Hepatocyte (in vitro differentiated cells): ENCODE results near the gene FBXO38. TPM values are rescaled to one million over a fixed set of nuclear protein-coding genes. Genes with fewer than 3 reads are reported as not detected.

Experiments
- DNase-seq: peaks from one replicate; pipeline ENCODE4 v3.0.0-alpha.2; 2016; ENCODE audit warnings: low spot score
- H2AFZ ChIP-seq: fragments of 200-600 bp; sonication (generic); 2 replicates; pipeline ENCODE4 v1.6.0; 2016; ENCODE audit warnings: antibody characterized with exemption, mild to moderate bottlenecking
- H3K27ac ChIP-seq: fragments of 200-600 bp; sonication (generic); 2 replicates; pipeline ENCODE4 v1.5.1; 2016; ENCODE audit warnings: mild to moderate bottlenecking
- H3K27me3 ChIP-seq: fragments of 200-600 bp; sonication (generic); 2 replicates; pipeline ENCODE4 v1.6.1; 2016
- H3K36me3 ChIP-seq: fragments of 200-600 bp; sonication (generic); replicated peaks from 2 replicates; pipeline ENCODE4 v1.5.1; 2016; ENCODE audit warnings: low read depth; ENCODE audit not compliant: insufficient read depth
- H3K4me1 ChIP-seq: fragments of 200-600 bp; sonication (generic); 2 replicates; pipeline ENCODE4 v1.5.1; 2016; ENCODE audit warnings: mild to moderate bottlenecking, moderate library complexity; ENCODE audit not compliant: insufficient read depth
- H3K4me2 ChIP-seq: fragments of 200-600 bp; sonication (generic); 2 replicates; pipeline ENCODE4 v1.6.0; 2016
- H3K4me3 ChIP-seq: fragments of 200-600 bp; sonication (generic); 2 replicates; pipeline ENCODE4 v1.5.1; 2016; ENCODE audit warnings: mild to moderate bottlenecking
- H3K79me2 ChIP-seq: fragments of 200-600 bp; sonication (generic); 2 replicates; pipeline ENCODE4 v1.6.0; 2017; ENCODE audit warnings: mild to moderate bottlenecking
- H3K9me2 ChIP-seq: fragments of 200-600 bp; sonication (generic); replicated peaks from 2 replicates; pipeline ENCODE4 v1.6.0; 2017; ENCODE audit warnings: mild to moderate bottlenecking; ENCODE audit not compliant: insufficient read depth
- H3K9me3 ChIP-seq: fragments of 200-600 bp; sonication (generic); 2 replicates; pipeline ENCODE4 v1.5.1; 2016; ENCODE audit warnings: low read depth, mild to moderate bottlenecking
- H4K20me1 ChIP-seq: fragments of 200-600 bp; sonication (generic); 2 replicates; pipeline ENCODE4 v1.6.0; 2016; ENCODE audit warnings: mild to moderate bottlenecking; ENCODE audit not compliant: insufficient read depth, poor library complexity, severe bottlenecking
- EZH2 ChIP-seq: fragments of 200-600 bp; sonication (generic); IDR thresholded peaks from 2 replicates; pipeline ENCODE4 v1.6.1; 2016; ENCODE audit warnings: antibody characterized with exemption, mild to moderate bottlenecking, borderline replicate concordance
- EZH2phosphoT487 ChIP-seq: fragments of 200-600 bp; sonication (generic); IDR thresholded peaks from one replicate; pipeline ENCODE4 v1.6.1; 2018; ENCODE audit warnings: antibody characterized with exemption, mild to moderate bottlenecking, low read depth, moderate library complexity; ENCODE audit not compliant: unreplicated experiment, severe bottlenecking
- WGBS: methylation state at CpG from one replicate; pipeline ENCODE4 v1.1.6; 2016; ENCODE audit warnings: low lambda C conversion rate; ENCODE audit errors: missing lambda C conversion rate; 5-methylcytosine and 5-hydroxymethylcytosine counted together
- polyA plus RNA-seq: library from polyadenylated mRNA; unstranded; fragments of >200 nt; fragmentation: Nextera tagmentation; extraction: Ambion mirVana; gene quantifications from 2 replicates; pipeline ENCODE4 v1.2.1, GENCODE V29; 2016
- total RNA-seq: library from RNA; depleted of rRNA; stranded (reverse); fragments of >200 nt; gene quantifications from 2 replicates; pipeline ENCODE4 v1.2.3, GENCODE V29; 2014
- TF ChIP-seq, protein P1 (sequence below): fragments of 200-600 bp; sonication (generic); IDR thresholded peaks from 2 replicates; pipeline ENCODE4 v1.5.1; 2016; ENCODE audit warnings: antibody characterized with exemption, mild to moderate bottlenecking; ENCODE audit not compliant: poor library complexity

FBXO38 gene
- total and polyA plus RNA-seq, 2 experiments from 2014 or later, result 17.9 to 48.1 TPM

DNA sequence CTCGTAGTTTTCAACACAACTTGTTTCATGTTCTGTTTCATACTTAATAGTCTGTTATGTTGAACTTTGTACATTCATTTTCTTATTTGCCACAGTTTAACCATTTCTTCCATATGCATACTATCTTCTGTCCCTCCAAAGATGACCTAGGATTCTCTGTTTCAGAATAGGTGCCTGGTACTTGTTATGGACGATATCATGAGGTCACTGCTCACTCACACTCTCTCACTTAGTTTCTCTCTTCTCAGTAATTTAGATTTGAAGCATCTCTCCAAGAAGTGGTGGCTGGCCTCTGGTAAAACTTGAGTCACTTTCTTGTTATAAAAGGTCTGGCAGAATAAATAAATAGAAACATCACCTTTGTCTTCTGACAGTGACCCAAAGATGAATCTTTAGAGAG is 28.4 kb downstream of the FBXO38 start:
- 94% methylated on average over 2 of the region's 2 CpGs for WGBS
- Histone ChIP-seq H3K36me3 (peaks cover 4% of the 10 kb centered on the region), H3K4me2 (no peak overlapping the region)

DNA sequence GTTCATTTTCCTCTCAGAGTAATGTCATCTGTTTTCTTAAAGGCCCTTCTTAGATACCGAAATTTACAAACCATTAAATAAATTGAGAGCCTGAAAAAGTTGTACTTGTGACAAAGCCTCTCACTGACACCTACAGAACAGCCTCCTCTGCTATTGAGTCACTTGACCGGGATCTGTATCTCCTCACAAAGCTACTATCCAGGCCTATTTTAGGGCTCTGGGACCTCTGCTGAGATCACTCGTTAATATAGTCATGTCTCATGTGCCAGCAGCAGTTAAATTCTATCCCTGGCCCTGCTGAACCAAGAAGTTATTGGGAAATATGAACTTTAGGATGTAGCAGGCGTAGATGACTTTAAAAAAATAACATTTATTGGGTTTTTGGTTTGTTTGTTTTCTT is 31.1 kb downstream of the FBXO38 start:
- Histone ChIP-seq H3K27ac (no peak overlapping the region), H3K9me3 (no peaks in the 10 kb centered on the region), H3K4me2 (no peak overlapping the region), H3K4me1 (no peaks in the 10 kb centered on the region), H3K9me2 (no peaks in the 10 kb centered on the region), H4K20me1 (no peaks in the 10 kb centered on the region), H3K79me2 (no peaks in the 10 kb centered on the region), H3K4me3 (no peak overlapping the region), H3K27me3 (no peaks in the 10 kb centered on the region), H3K36me3 (peaks cover 4% of the 10 kb centered on the region), H2AFZ (no peak overlapping the region)
- no peak for TF ChIP-seq EZH2
- no peak for TF ChIP-seq EZH2phosphoT487
- TF ChIP-seq, protein P1, sequence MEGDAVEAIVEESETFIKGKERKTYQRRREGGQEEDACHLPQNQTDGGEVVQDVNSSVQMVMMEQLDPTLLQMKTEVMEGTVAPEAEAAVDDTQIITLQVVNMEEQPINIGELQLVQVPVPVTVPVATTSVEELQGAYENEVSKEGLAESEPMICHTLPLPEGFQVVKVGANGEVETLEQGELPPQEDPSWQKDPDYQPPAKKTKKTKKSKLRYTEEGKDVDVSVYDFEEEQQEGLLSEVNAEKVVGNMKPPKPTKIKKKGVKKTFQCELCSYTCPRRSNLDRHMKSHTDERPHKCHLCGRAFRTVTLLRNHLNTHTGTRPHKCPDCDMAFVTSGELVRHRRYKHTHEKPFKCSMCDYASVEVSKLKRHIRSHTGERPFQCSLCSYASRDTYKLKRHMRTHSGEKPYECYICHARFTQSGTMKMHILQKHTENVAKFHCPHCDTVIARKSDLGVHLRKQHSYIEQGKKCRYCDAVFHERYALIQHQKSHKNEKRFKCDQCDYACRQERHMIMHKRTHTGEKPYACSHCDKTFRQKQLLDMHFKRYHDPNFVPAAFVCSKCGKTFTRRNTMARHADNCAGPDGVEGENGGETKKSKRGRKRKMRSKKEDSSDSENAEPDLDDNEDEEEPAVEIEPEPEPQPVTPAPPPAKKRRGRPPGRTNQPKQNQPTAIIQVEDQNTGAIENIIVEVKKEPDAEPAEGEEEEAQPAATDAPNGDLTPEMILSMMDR, result no peak
- WGBS, result 88% methylated on average over 4 of the region's 4 CpGs
- DNase-seq, result no peak

More for the DNA sequence above, 28.4 kb downstream of the FBXO38 start:
- no peaks in the 10 kb centered on the region for H3K9me2 ChIP-seq
- H4K20me1 ChIP-seq, result no peaks in the 10 kb centered on the region
- no peak overlapping the region for H2AFZ ChIP-seq
- H3K9me3 ChIP-seq, result no peaks in the 10 kb centered on the region
- no peaks in the 10 kb centered on the region for H3K4me1 ChIP-seq
- DNase-seq, result no peak
- H3K27me3 ChIP-seq, result no peaks in the 10 kb centered on the region
- no peak for TF ChIP-seq EZH2phosphoT487
- TF ChIP-seq EZH2, result no peak
- TF ChIP-seq, protein P1, result no peak
- no peak overlapping the region for H3K27ac ChIP-seq
- no peaks in the 10 kb centered on the region for H3K79me2 ChIP-seq
- H3K4me3 ChIP-seq, result no peak overlapping the region

DNA sequence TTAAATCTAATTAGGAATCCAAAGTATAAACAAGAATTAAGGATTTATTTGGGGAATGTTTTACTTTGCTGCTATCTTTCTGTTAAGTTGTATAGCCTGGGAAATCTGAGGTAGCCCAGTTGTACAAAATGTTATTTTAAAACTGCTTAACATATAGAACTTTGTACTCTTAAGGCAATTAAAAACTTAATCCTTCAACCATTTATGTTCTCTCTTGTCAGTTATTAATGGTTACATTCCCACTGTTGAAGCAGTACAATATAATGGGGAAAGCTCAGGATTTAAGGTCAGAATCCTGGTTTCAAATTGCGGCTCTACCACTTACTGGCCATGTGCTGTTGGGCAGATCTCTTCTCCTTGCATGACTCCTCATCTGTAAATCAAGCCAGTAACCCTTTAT is 32.7 kb downstream of the FBXO38 start:
- Histone ChIP-seq H3K27ac (no peak overlapping the region), H3K4me3 (no peak overlapping the region), H3K9me2 (no peaks in the 10 kb centered on the region), H3K4me2 (peak overlapping the region; percentile 54), H3K9me3 (no peaks in the 10 kb centered on the region), H3K36me3 (peaks cover 4% of the 10 kb centered on the region), H2AFZ (no peak overlapping the region), H3K79me2 (no peaks in the 10 kb centered on the region), H3K4me1 (no peaks in the 10 kb centered on the region), H3K27me3 (no peaks in the 10 kb centered on the region), H4K20me1 (no peaks in the 10 kb centered on the region)
- TF ChIP-seq, protein P1, result no peak
- no peak for TF ChIP-seq EZH2phosphoT487
- no peak for TF ChIP-seq EZH2
- no peak for DNase-seq
- 70% methylated on average over 1 of the region's 1 CpG for WGBS

DNA sequence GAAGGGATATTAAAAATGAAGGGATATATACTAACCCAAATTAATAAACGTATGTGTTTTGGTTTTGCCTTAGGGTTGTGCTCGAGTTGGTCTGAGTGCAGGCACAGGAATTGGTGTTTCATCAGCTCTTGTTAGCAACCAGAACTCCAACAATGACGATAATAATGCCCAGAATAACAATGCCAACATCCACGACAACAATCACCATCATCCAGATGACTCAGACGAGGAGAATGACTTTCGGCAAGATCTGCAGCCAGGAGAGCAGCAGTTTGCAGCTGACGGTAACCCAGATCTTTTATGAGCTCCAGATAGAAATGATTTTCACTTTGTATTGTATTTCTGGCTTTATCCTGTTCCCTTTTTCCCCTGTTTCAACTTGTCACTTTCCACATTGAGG is 33.2 kb downstream of the FBXO38 start:
- Histone ChIP-seq H3K4me2 (no peak overlapping the region), H3K79me2 (no peaks in the 10 kb centered on the region), H3K36me3 (peaks cover 4% of the 10 kb centered on the region), H3K4me1 (no peaks in the 10 kb centered on the region), H3K9me3 (no peaks in the 10 kb centered on the region), H3K27ac (no peak overlapping the region), H3K27me3 (no peaks in the 10 kb centered on the region), H2AFZ (no peak overlapping the region), H4K20me1 (no peaks in the 10 kb centered on the region), H3K9me2 (no peaks in the 10 kb centered on the region), H3K4me3 (no peak overlapping the region)
- WGBS, result 90% methylated on average over 7 of the region's 7 CpGs
- no peak for TF ChIP-seq EZH2
- TF ChIP-seq, protein P1, result no peak
- TF ChIP-seq EZH2phosphoT487, result no peak
- no peak for DNase-seq
